ENCODE data around the gene PCBP2.

DNA sequence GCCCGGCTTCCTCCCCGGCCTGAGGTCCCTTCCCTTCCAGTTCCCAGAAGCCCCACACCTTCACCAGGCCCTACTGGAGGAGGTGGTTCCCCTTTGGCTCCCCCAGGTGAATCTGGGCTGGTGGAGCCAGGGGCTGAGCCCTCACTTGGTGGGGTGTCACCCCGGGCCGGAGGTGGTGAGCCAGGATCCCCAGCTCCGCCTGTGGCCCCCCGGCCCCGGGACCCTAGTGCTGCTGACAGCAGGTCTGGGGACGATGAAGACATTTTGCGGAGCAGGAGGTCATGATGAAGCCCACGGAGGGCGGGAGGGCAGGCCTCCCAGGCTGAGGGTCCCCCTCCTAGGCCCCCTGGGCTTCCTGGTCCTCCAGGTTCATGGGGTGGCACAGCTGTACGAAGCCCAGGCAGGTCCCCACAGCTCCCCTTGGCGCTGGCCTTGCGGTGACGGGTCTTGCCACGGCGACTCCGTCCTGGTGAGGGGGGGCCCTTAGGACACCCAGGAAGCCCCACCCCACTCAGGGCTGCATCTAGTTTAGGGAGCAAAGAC is 30.8 kb downstream of the PCBP2 start:
- no peak for TF ChIP-seq SPI1 (IDR thresholded peaks at IDR 0.05; ENCODE audit: borderline replicate concordance, insufficient read depth, low read depth, low read length)
- TF ChIP-seq, protein P1, sequence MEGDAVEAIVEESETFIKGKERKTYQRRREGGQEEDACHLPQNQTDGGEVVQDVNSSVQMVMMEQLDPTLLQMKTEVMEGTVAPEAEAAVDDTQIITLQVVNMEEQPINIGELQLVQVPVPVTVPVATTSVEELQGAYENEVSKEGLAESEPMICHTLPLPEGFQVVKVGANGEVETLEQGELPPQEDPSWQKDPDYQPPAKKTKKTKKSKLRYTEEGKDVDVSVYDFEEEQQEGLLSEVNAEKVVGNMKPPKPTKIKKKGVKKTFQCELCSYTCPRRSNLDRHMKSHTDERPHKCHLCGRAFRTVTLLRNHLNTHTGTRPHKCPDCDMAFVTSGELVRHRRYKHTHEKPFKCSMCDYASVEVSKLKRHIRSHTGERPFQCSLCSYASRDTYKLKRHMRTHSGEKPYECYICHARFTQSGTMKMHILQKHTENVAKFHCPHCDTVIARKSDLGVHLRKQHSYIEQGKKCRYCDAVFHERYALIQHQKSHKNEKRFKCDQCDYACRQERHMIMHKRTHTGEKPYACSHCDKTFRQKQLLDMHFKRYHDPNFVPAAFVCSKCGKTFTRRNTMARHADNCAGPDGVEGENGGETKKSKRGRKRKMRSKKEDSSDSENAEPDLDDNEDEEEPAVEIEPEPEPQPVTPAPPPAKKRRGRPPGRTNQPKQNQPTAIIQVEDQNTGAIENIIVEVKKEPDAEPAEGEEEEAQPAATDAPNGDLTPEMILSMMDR (IDR thresholded peaks at IDR 0.05 in 2 of 3, conservative IDR thresholded peaks at IDR 0.05 in 1 of 3; ENCODE audit: control insufficient read depth in 2 of 3, extremely low read depth in 1 of 3, insufficient read depth in 1 of 3, low read depth in 3 of 3, low read length in 3 of 3): no peak
- no peak for TF ChIP-seq HCFC1 (IDR thresholded peaks at IDR 0.05; ENCODE audit: low read length)
- TF ChIP-seq MAX (IDR thresholded peaks at IDR 0.05; ENCODE audit: low read depth, low read length): no peak
- no peak for TF ChIP-seq RAD21 (IDR thresholded peaks at IDR 0.05; ENCODE audit: insufficient read depth, low read depth, low read length)
- TF ChIP-seq TAF1 (IDR thresholded peaks at IDR 0.05; ENCODE audit: borderline replicate concordance, low read depth, low read length): no peak
- TF ChIP-seq CHD2 (IDR thresholded peaks at IDR 0.05; ENCODE audit: borderline replicate concordance, low read depth, low read length): no peak
- TF ChIP-seq YY1 (IDR thresholded peaks at IDR 0.05; ENCODE audit: low read depth, low read length): no peak
- no peak for TF ChIP-seq EZH2 (IDR thresholded peaks at IDR 0.05; ENCODE audit: borderline replicate concordance, control insufficient read depth, low read depth, low read length)

All from GM12878 (cell line).